HG03565 (cell line): ENCODE measurements around the gene NECAB3.

Experiments used
- ATAC-seq: cut with Tn5 transposase; IDR thresholded peaks from one replicate; pipeline ENCODE4 v1.9.1; 2021; ENCODE audit warnings: mild to moderate bottlenecking, moderate library complexity; ENCODE audit not compliant: unreplicated experiment

The NECAB3 gene

GRCh38 chr20:33679758-33680485 lies 5.7 kb upstream of the NECAB3 start:
- peak; percentile 54 for ATAC-seq

- no peak for ATAC-seq
These were observed 3.9 kb upstream of the NECAB3 start for GRCh38 chr20:33677991-33678702.

- ATAC-seq: no peak
These were observed 2.7 kb upstream of the NECAB3 start for GRCh38 chr20:33676652-33677645.

- ATAC-seq: no peak
These were observed 1.9 kb upstream of the NECAB3 start for GRCh38 chr20:33676121-33676520.

GRCh38 chr20:33675136-33675959 lies 1.1 kb upstream of the NECAB3 start:
- ATAC-seq: no peak

- no peak for ATAC-seq
These were observed 576 bp downstream of the NECAB3 start for GRCh38 chr20:33673410-33674293.

GRCh38 chr20:33673114-33673409 lies 1.2 kb downstream of the NECAB3 start:
- ATAC-seq: no peak

- no peak for ATAC-seq
These were observed 1.7 kb downstream of the NECAB3 start for GRCh38 chr20:33672426-33673113.

- no peak for ATAC-seq
These were observed 2.5 kb downstream of the NECAB3 start for GRCh38 chr20:33671573-33672288.

GRCh38 chr20:33670715-33671499 lies 3.3 kb downstream of the NECAB3 start:
- ATAC-seq: no peak

GRCh38 chr20:33669873-33670640 lies 4.2 kb downstream of the NECAB3 start:
- ATAC-seq: no peak

- no peak for ATAC-seq
These were observed 5.0 kb downstream of the NECAB3 start for GRCh38 chr20:33669224-33669623.

GRCh38 chr20:33668466-33669155 lies 5.6 kb downstream of the NECAB3 start:
- no peak for ATAC-seq

GRCh38 chr20:33667676-33668465 lies 6.4 kb downstream of the NECAB3 start:
- no peak for ATAC-seq

GRCh38 chr20:33667245-33667675 lies 7.0 kb downstream of the NECAB3 start:
- peak; percentile 2 for ATAC-seq
